IMR-90 (cell line): ENCODE measurements around the gene CD81. TPM values are rescaled to one million over a fixed set of nuclear protein-coding genes. Genes with fewer than 3 reads are reported as not detected.

ENCODE experiments used
- ATAC-seq: fragments of 200-7000 bp; cut with Tn5 transposase; 2 replicates; pipeline ENCODE4 v1.9.1; 2020; ENCODE audit warnings: low read depth, mild to moderate bottlenecking, moderate library complexity
- BruUV-seq: library from RNA; stranded (reverse); fragments of 400-500 nt; replicated peaks from 2 replicates; lab custom pipeline; 2021; lab: Mats Ljungman, UMichigan
- CTCF ChIA-PET: fragments of 300-600 bp; formaldehyde crosslinking; extraction: SDS; loops from one replicate; lab custom pipeline; 2021; ENCODE audit warnings: antibody characterized with exemption; lab: Yijun Ruan, JAX
- POLR2A ChIA-PET: fragments of 300-600 bp; sonication (Branson Sonifier 250); formaldehyde crosslinking; loops from one replicate; lab custom pipeline; 2022; ENCODE audit warnings: antibody characterized with exemption; ENCODE audit not compliant: unreplicated experiment; lab: Charles Lee
- DNase-seq: peaks from one replicate; pipeline ENCODE4 v3.0.0; 2013
- H2AFZ ChIP-seq: replicated peaks from 2 replicates; pipeline ENCODE3; 2013; ENCODE audit warnings: low read length, mild to moderate bottlenecking; ENCODE audit not compliant: poor library complexity
- H2AK5ac ChIP-seq: 2 replicates; pipeline ENCODE4 v1.6.1; 2013; ENCODE audit warnings: low read depth, low read length, inconsistent platforms
- H2AK9ac ChIP-seq: replicated peaks from 2 replicates; pipeline ENCODE3; 2013; ENCODE audit warnings: mild to moderate bottlenecking, low read depth, low read length, moderate library complexity; ENCODE audit not compliant: poor library complexity
- H2BK120ac ChIP-seq: 2 replicates; pipeline ENCODE4 v1.6.1; 2013; ENCODE audit warnings: low read depth, low read length, inconsistent platforms
- H2BK15ac ChIP-seq: 3 replicates; pipeline ENCODE4 v1.6.1; 2013; ENCODE audit warnings: low read depth, low read length, inconsistent platforms
- H2BK20ac ChIP-seq: 2 replicates; pipeline ENCODE4 v1.6.1; 2013; ENCODE audit warnings: low read depth, mild to moderate bottlenecking, inconsistent platforms, low read length, moderate library complexity
- H2BK5ac ChIP-seq: 2 replicates; pipeline ENCODE4 v1.6.1; 2013; ENCODE audit warnings: mild to moderate bottlenecking, low read depth, low read length, inconsistent platforms; ENCODE audit not compliant: poor library complexity, severe bottlenecking
- H3K14ac ChIP-seq: replicated peaks from 2 replicates; pipeline ENCODE4 v1.6.1; 2013; ENCODE audit warnings: low read depth, low read length, inconsistent platforms
- H3K18ac ChIP-seq: 2 replicates; pipeline ENCODE4 v1.6.1; 2013; ENCODE audit warnings: low read depth, low read length, control low read depth
- H3K23ac ChIP-seq: 2 replicates; pipeline ENCODE4 v1.6.1; 2013; ENCODE audit warnings: low read depth, low read length, inconsistent platforms
- H3K27ac ChIP-seq: 2 replicates; pipeline ENCODE4 v1.5.1; 2013; ENCODE audit warnings: mild to moderate bottlenecking, control low read depth, low read length; ENCODE audit not compliant: insufficient read depth
- H3K27me3 ChIP-seq: 2 replicates; pipeline ENCODE4 v1.6.1; 2013; ENCODE audit warnings: low read length; ENCODE audit not compliant: control insufficient read depth, insufficient read depth
- H3K36me3 ChIP-seq: 2 replicates; pipeline ENCODE4 v1.6.1; 2013; ENCODE audit warnings: low read length, mixed read lengths; ENCODE audit not compliant: control insufficient read depth, insufficient read depth
- H3K4ac ChIP-seq: 2 replicates; pipeline ENCODE4 v1.6.1; 2013; ENCODE audit warnings: low read depth, low read length, inconsistent platforms
- H3K4me1 ChIP-seq: 2 replicates; pipeline ENCODE4 v1.6.1; 2013; ENCODE audit warnings: low read length, mixed read lengths; ENCODE audit not compliant: control insufficient read depth, insufficient read depth
- H3K4me2 ChIP-seq: 2 replicates; pipeline ENCODE4 v1.6.1; 2013; ENCODE audit warnings: low read depth, mild to moderate bottlenecking, control low read depth, low read length, moderate library complexity
- H3K4me3 ChIP-seq: 2 replicates; pipeline ENCODE4 v1.5.1; 2013; ENCODE audit warnings: low read depth, mild to moderate bottlenecking, control low read depth, low read length, moderate library complexity; ENCODE audit not compliant: insufficient read depth
- H3K56ac ChIP-seq: 2 replicates; pipeline ENCODE4 v1.6.1; 2013; ENCODE audit warnings: low read length, inconsistent platforms; ENCODE audit not compliant: insufficient read depth; ENCODE audit errors: extremely low read depth
- H3K79me1 ChIP-seq, 2 experiments: 2 replicates each; pipeline ENCODE4 v1.6.1; 2013; ENCODE audit warnings: low read length in 2 of 2, inconsistent platforms in 1 of 2, low read depth in 1 of 2
- H3K9ac ChIP-seq: 2 replicates; pipeline ENCODE4 v1.6.1; 2013; ENCODE audit warnings: low read depth, low read length, control low read depth
- H3K9me1 ChIP-seq: 2 replicates; pipeline ENCODE4 v1.6.1; 2013; ENCODE audit warnings: low read length, inconsistent platforms; ENCODE audit not compliant: insufficient read depth
- H3K9me3 ChIP-seq: 2 replicates; pipeline ENCODE4 v1.6.1; 2013; ENCODE audit warnings: low read length; ENCODE audit not compliant: control insufficient read depth, insufficient read depth
- H4K20me1 ChIP-seq: 2 replicates; pipeline ENCODE4 v1.6.1; 2013; ENCODE audit warnings: low read length, inconsistent platforms; ENCODE audit not compliant: insufficient read depth
- H4K5ac ChIP-seq: 2 replicates; pipeline ENCODE4 v1.6.1; 2013; ENCODE audit warnings: mild to moderate bottlenecking, low read depth, low read length, control low read depth
- H4K8ac ChIP-seq, 2 experiments: 2 replicates each; pipeline ENCODE4 v1.6.1; 2013; ENCODE audit warnings: low read depth in 2 of 2, low read length in 2 of 2, control low read depth in 1 of 2, inconsistent platforms in 1 of 2
- H4K91ac ChIP-seq: 2 replicates; pipeline ENCODE4 v1.6.1; 2013; ENCODE audit warnings: low read depth, low read length, inconsistent platforms; ENCODE audit not compliant: insufficient read depth
- CHD1 ChIP-seq: IDR thresholded peaks from 2 replicates; pipeline ENCODE4 v1.6.1; 2012; ENCODE audit warnings: low read depth, low read length, improper control_type of control experiment
- MAFK ChIP-seq: IDR thresholded peaks from 2 replicates; pipeline ENCODE4 v1.6.1; 2012; ENCODE audit warnings: low read depth, low read length, improper control_type of control experiment
- MAZ ChIP-seq: IDR thresholded peaks from 2 replicates; pipeline ENCODE4 v1.6.1; 2012; ENCODE audit warnings: low read depth, mild to moderate bottlenecking, low read length, improper control_type of control experiment, moderate library complexity, borderline replicate concordance
- SMC3 ChIP-seq: fragments of 150-350 bp; IDR thresholded peaks from 2 replicates; pipeline ENCODE4 v1.6.1; 2016; ENCODE audit warnings: low read depth, mild to moderate bottlenecking, antibody characterized with exemption, low read length, moderate library complexity
- WGBS, 2 experiments: methylation state at CpG; one replicate each; pipeline versions ENCODE4 v1.1.5 to v1.1.7; 2013; ENCODE audit warnings: missing lambda C conversion rate in 2 of 2; ENCODE audit not compliant: insufficient read length in 1 of 2; ENCODE audit errors: extremely low coverage in 2 of 2; 5-methylcytosine and 5-hydroxymethylcytosine counted together
- dilution Hi-C: fragments of 300-500 bp; cut with HindIII; formaldehyde crosslinking; loops from one replicate; pipeline ENCODE4 v1.14.3; 2018; ENCODE audit warnings: low sequenced_read_pairs; ENCODE audit not compliant: unreplicated experiment
- in situ Hi-C: fragments of 300-500 bp; cut with MboI; formaldehyde crosslinking; loops from 3 replicates; pipeline ENCODE4 v1.14.3; 2019; ENCODE audit warnings: low sequenced_read_pairs, inconsistent platforms, mixed read lengths
- intact Hi-C: fragments of 100-400 bp; cut with micrococcal nuclease; formaldehyde crosslinking; loops from 2 replicates; pipeline ENCODE4 v1.10.0; 2022
- polyA plus RNA-seq, 3 experiments: library from polyadenylated mRNA; depleted of rRNA; stranded (reverse); fragments of >200 nt; gene quantifications; 2 replicates each; pipeline ENCODE4 v1.2.3, GENCODE V29; 2012; ENCODE audit warnings: low replicate concordance in 1 of 3
- total RNA-seq: library from RNA; depleted of rRNA; stranded (reverse); fragments of >200 nt; gene quantifications from 2 replicates; pipeline ENCODE4 v1.2.3, GENCODE V29; 2012
- TF ChIP-seq, protein P1 (sequence below): conservative IDR thresholded peaks from 2 replicates; pipeline ENCODE4 v1.5.1; 2012; ENCODE audit warnings: mild to moderate bottlenecking, low read depth, low read length, improper control_type of control experiment

Gene CD81
- total and polyA plus RNA-seq, 2 of the 4 experiments (the other 2 are of a cell fraction): 159 to 689 TPM

DNA sequence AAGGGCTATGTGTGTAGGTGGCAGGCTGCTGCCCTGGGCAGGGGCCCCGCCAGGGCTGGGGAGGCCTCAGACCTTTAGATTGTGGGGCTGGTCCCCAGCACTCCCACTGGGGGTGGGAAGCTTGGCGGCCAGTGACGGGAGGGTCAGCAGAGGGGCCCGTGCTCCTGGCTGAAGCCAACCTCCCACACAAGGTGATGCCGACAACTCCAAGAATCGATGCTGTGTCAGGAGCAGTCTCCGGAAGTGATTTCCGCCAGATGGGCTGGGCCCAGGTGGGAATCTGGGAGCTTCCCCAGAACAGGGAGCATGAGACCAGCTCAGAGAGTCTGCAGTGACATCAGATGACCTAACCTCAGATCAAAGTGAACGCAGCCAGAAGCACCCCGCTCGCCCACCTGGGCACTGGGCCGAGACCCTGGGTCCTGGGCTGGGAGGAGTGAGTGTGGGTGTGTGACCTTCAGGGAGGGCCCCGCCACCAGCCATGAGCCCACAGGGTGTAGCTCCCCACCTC, 59.5 kb downstream of the CD81 start:
- no TSS peak for BruUV-seq
- WGBS, 2 experiments: 70% methylated on average over 2 of the region's 13 CpGs; no CpG with 5 or more reads in 1 of the 2 experiments
- intact Hi-C loops: no loop called here

More for the DNA sequence above, 59.5 kb downstream of the CD81 start:
- no peak overlapping the region for H3K18ac ChIP-seq
- H2BK15ac ChIP-seq: no peak overlapping the region
- no peak overlapping the region for H3K4ac ChIP-seq
- peaks cover 19% of the 10 kb centered on the region for H3K27me3 ChIP-seq
- POLR2A ChIA-PET: no interaction called here
- H2AK5ac ChIP-seq: no peak overlapping the region
- no peaks in the 10 kb centered on the region for H4K20me1 ChIP-seq
- no peaks in the 10 kb centered on the region for H3K9me3 ChIP-seq
- in situ Hi-C loops: loop anchor here (10.0 kb wide), 1 partner anchor 78 kb away; no protein-coding TSS in a partner anchor
- H3K9ac ChIP-seq: no peak overlapping the region
- H4K91ac ChIP-seq: no peak overlapping the region
- no peaks in the 10 kb centered on the region for H3K79me1 ChIP-seq
- H4K8ac ChIP-seq: no peak overlapping the region
- no peaks in the 10 kb centered on the region for H3K4me1 ChIP-seq
- no peak for ATAC-seq
- no peak overlapping the region for H3K27ac ChIP-seq
- no peak overlapping the region for H2AFZ ChIP-seq
- no peak overlapping the region for H3K56ac ChIP-seq
- H3K4me3 ChIP-seq: no peak overlapping the region
- H2AK9ac ChIP-seq: no peak overlapping the region
- no peak for DNase-seq
- H2BK120ac ChIP-seq: no peak overlapping the region
- no peak overlapping the region for H3K14ac ChIP-seq
- TF ChIP-seq, protein P1, sequence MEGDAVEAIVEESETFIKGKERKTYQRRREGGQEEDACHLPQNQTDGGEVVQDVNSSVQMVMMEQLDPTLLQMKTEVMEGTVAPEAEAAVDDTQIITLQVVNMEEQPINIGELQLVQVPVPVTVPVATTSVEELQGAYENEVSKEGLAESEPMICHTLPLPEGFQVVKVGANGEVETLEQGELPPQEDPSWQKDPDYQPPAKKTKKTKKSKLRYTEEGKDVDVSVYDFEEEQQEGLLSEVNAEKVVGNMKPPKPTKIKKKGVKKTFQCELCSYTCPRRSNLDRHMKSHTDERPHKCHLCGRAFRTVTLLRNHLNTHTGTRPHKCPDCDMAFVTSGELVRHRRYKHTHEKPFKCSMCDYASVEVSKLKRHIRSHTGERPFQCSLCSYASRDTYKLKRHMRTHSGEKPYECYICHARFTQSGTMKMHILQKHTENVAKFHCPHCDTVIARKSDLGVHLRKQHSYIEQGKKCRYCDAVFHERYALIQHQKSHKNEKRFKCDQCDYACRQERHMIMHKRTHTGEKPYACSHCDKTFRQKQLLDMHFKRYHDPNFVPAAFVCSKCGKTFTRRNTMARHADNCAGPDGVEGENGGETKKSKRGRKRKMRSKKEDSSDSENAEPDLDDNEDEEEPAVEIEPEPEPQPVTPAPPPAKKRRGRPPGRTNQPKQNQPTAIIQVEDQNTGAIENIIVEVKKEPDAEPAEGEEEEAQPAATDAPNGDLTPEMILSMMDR: no peak
- TF ChIP-seq MAZ (no peak), CHD1 (no peak), SMC3 (no peak), MAFK (no peak)
- H3K9me1 ChIP-seq: no peaks in the 10 kb centered on the region
- H2BK20ac ChIP-seq: no peak overlapping the region
- H2BK5ac ChIP-seq: no peak overlapping the region
- H3K36me3 ChIP-seq: no peaks in the 10 kb centered on the region
- dilution Hi-C loops: no loop called here
- CTCF ChIA-PET: interaction anchor here (1.0 kb wide), 1 partner anchor 97 kb away, joined by 4 read pairs; no protein-coding TSS in a partner anchor
- H3K23ac ChIP-seq: no peak overlapping the region
- H3K4me2 ChIP-seq: no peak overlapping the region
- no peak overlapping the region for H4K5ac ChIP-seq
